T-helper 2 cell treated with Interferon-gamma antibody and Interleukin-4, amounts not matched to agents 5 μg/mL and 100 μg/mL, for 36 hours (primary cell): ENCODE measurements around the gene WDR18.

ENCODE experiments used
- DNase-seq: peaks from one replicate; pipeline ENCODE4 v3.0.0; 2021; ENCODE audit warnings: low spot score
- H3K27ac Mint-ChIP-seq: one replicate; pipeline ENCODE4 v1.8.0; 2021; ENCODE audit warnings: mild to moderate bottlenecking, mixed read lengths
- H3K27me3 Mint-ChIP-seq: one replicate; pipeline ENCODE4 v1.8.0; 2021; ENCODE audit warnings: low read depth, mixed read lengths
- H3K36me3 Mint-ChIP-seq: one replicate; pipeline ENCODE4 v1.8.0; 2021; ENCODE audit warnings: low read depth, mixed read lengths
- H3K4me1 Mint-ChIP-seq: one replicate; pipeline ENCODE4 v1.8.0; 2021; ENCODE audit warnings: low read depth, mixed read lengths
- H3K4me3 Mint-ChIP-seq: one replicate; pipeline ENCODE4 v1.8.0; 2022; ENCODE audit warnings: mild to moderate bottlenecking, moderate library complexity, mixed read lengths
- H3K9me3 Mint-ChIP-seq: one replicate; pipeline ENCODE4 v1.8.0; 2021; ENCODE audit warnings: mixed read lengths

The WDR18 gene

GRCh38 chr19:1032264-1032867 is 48.2 kb downstream of the WDR18 start:
- Mint-ChIP-seq H3K27ac (peak overlapping the region; percentile 57), H3K36me3 (peaks cover 55% of the 10 kb centered on the region), H3K4me1 (peaks cover 28% of the 10 kb centered on the region), H3K27me3 (no peaks in the 10 kb centered on the region), H3K9me3 (no peaks in the 10 kb centered on the region), H3K4me3 (no peak overlapping the region)
- no peak for DNase-seq

- Mint-ChIP-seq H3K27ac (peak overlapping the region; percentile 78), H3K27me3 (no peaks in the 10 kb centered on the region), H3K9me3 (no peaks in the 10 kb centered on the region), H3K4me1 (peaks cover 46% of the 10 kb centered on the region), H3K4me3 (no peak overlapping the region), H3K36me3 (peaks cover 60% of the 10 kb centered on the region)
- DNase-seq, result no peak
These were observed 52.0 kb downstream of the WDR18 start for GRCh38 chr19:1035998-1036621.

GRCh38 chr19:1037621-1038064 is 53.5 kb downstream of the WDR18 start:
- peak overlapping the region; percentile 97 for H3K4me3 Mint-ChIP-seq
- peak overlapping the region; percentile 95 for H3K27ac Mint-ChIP-seq
- no peak for DNase-seq
- H3K36me3 Mint-ChIP-seq, result peaks cover 53% of the 10 kb centered on the region
- no peaks in the 10 kb centered on the region for H3K27me3 Mint-ChIP-seq
- peaks cover 43% of the 10 kb centered on the region for H3K4me1 Mint-ChIP-seq
- no peaks in the 10 kb centered on the region for H3K9me3 Mint-ChIP-seq

GRCh38 chr19:1038978-1039645 is 55.0 kb downstream of the WDR18 start:
- Mint-ChIP-seq H3K27me3 (no peaks in the 10 kb centered on the region), H3K36me3 (peaks cover 49% of the 10 kb centered on the region), H3K4me1 (peaks cover 39% of the 10 kb centered on the region)

GRCh38 chr19:1039646-1040475 is 55.7 kb downstream of the WDR18 start, which contains the start of gene ABCA7:
TSS of gene ABCA7 (plus strand) at chr19:1040107. CDS start at chr19:1041362, 1,255 bp downstream.
- peak within 1 kb of the TSS; percentile 95 for H3K27ac Mint-ChIP-seq
- H3K4me3 Mint-ChIP-seq, result peak within 1 kb of the TSS; percentile 97
- H3K36me3 Mint-ChIP-seq, result peaks cover 54% of the 10 kb centered on the region
- H3K4me1 Mint-ChIP-seq, result peaks cover 39% of the 10 kb centered on the region
- no peaks in the 10 kb centered on the region for H3K27me3 Mint-ChIP-seq
- peak; percentile 99 for DNase-seq
- H3K9me3 Mint-ChIP-seq, result no peaks in the 10 kb centered on the region

More at GRCh38 chr19:1038978-1039645, 55.0 kb downstream of the WDR18 start:
- Mint-ChIP-seq H3K4me3 (peak overlapping the region; percentile 97), H3K27ac (peak overlapping the region; percentile 95), H3K9me3 (no peaks in the 10 kb centered on the region)
- DNase-seq, result no peak

GRCh38 chr19:1040476-1041271 is 56.5 kb downstream of the WDR18 start:
- DNase-seq, result peak; percentile 88
- Mint-ChIP-seq H3K27me3 (no peaks in the 10 kb centered on the region), H3K27ac (peak overlapping the region; percentile 95), H3K36me3 (peaks cover 50% of the 10 kb centered on the region), H3K4me3 (peak overlapping the region; percentile 97), H3K4me1 (peaks cover 35% of the 10 kb centered on the region), H3K9me3 (no peaks in the 10 kb centered on the region)

- H3K27me3 Mint-ChIP-seq, result no peaks in the 10 kb centered on the region
- peak overlapping the region; percentile 97 for H3K4me3 Mint-ChIP-seq
- DNase-seq, result no peak
- peak overlapping the region; percentile 95 for H3K27ac Mint-ChIP-seq
- peaks cover 33% of the 10 kb centered on the region for H3K4me1 Mint-ChIP-seq
- no peaks in the 10 kb centered on the region for H3K9me3 Mint-ChIP-seq
- H3K36me3 Mint-ChIP-seq, result peaks cover 44% of the 10 kb centered on the region
These were observed 57.2 kb downstream of the WDR18 start for GRCh38 chr19:1041272-1041834.

- H3K36me3 Mint-ChIP-seq, result peaks cover 37% of the 10 kb centered on the region
- H3K27me3 Mint-ChIP-seq, result no peaks in the 10 kb centered on the region
- no peak overlapping the region for H3K27ac Mint-ChIP-seq
- H3K4me1 Mint-ChIP-seq, result peaks cover 30% of the 10 kb centered on the region
- H3K4me3 Mint-ChIP-seq, result peak overlapping the region; percentile 9
- H3K9me3 Mint-ChIP-seq, result no peaks in the 10 kb centered on the region
- no peak for DNase-seq
These were observed 57.9 kb downstream of the WDR18 start for GRCh38 chr19:1041835-1042685.

GRCh38 chr19:1042689-1043511 is 58.8 kb downstream of the WDR18 start:
- Mint-ChIP-seq H3K4me3 (peak overlapping the region; percentile 9), H3K27ac (no peak overlapping the region), H3K4me1 (peaks cover 25% of the 10 kb centered on the region), H3K36me3 (peaks cover 30% of the 10 kb centered on the region), H3K27me3 (no peaks in the 10 kb centered on the region), H3K9me3 (no peaks in the 10 kb centered on the region)
- no peak for DNase-seq
